HG03558 (cell line): ENCODE data around the gene IL22RA2.
"Not testable (repeated sequence)": the region's sequence is repeated elsewhere in the genome, so short reads cannot be mapped to it uniquely, and the experiment has no call there.

ENCODE experiments used
- ATAC-seq: cut with Tn5 transposase; IDR thresholded peaks from one replicate; pipeline ENCODE4 v1.9.1; 2021; ENCODE audit warnings: moderate number of reproducible peaks; ENCODE audit not compliant: unreplicated experiment; ENCODE audit errors: extremely low read depth

The IL22RA2 gene

DNA sequence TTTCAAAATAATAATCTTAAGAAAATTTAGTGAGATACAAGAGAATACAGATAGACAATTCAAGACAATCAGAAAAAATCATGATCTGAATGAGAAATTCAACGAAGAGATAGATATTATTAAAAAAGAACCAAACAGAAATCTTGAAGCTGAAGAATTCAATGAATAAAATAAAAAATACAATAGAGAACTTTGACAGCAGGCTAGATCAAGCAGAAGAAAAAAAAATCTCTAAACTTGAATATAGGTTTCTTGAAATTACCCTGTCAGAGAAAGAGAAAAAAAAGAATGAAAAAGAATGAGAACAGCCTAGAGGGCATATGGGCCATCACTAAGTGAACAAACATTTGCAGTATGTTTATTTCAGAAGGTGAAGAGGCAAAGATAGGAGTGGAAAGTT is 39.0 kb downstream of the IL22RA2 start:
- no peak for ATAC-seq

DNA sequence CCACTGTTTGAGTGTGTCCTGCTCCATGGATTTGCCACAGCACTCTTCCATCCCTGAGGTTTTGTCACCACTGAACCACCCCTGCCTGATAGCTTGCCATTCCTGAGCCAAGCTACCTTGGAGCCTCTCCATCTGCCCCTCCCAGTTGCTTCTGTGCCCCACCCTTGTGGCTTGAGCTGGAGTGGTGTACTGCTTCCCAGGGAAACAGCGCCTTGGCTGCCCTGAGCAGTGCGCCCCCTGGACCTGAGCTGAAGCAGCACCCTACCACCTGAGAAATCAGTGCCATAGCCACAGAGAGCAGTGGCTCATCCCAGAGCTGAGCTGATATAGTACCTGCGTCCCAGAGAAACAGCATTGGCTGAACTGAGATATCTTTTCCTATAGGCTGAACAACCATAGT is 40.3 kb downstream of the IL22RA2 start:
- no peak for ATAC-seq

DNA sequence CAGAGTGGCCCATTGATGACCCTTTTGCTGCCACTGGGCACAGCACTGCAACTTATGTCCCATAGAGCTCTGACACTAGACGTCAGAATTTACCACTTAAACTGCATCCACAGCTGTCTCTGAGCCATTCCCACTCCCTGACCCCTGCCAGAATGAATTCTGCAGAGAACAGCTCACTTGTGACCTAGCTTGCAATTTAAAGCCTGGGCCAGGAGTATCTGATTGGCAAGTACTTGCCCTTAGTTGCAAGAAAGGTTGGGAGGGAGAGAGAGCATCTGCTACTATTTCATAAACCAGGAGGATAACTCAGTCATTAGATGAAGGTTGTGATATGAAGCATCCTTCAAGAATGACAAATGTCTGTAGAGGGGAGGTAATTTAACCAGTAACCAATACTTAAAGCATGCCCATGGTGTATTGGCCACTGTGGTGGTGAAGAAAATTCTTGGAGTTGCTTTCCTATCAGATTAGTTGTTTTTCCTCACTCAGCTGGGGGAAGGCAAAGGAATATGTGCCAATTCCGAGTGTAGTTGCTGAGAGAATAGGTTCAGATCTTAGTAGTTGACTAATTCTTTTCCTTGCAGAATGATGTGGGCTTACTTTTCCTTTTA is 46.5 kb downstream of the IL22RA2 start:
- no peak for ATAC-seq

DNA sequence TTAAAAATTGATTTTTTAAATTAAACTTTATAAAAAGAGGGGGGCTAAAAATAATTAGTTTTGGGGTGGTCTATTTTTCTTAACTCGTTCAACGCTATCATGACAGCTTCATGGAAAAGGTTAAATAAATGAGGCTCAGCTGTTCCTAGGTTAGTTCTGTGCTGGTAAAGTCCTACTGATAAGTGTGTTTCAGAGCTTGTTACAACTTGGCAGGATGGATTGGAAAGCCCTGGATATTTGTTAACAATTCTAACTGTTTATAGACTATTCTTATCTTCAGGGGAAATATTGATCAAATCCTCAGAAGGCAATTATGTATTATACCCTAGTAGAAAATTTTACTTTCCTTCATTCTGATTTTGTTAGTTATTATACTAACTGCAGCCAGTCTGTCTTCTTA is 50.4 kb downstream of the IL22RA2 start:
- no peak for ATAC-seq

DNA sequence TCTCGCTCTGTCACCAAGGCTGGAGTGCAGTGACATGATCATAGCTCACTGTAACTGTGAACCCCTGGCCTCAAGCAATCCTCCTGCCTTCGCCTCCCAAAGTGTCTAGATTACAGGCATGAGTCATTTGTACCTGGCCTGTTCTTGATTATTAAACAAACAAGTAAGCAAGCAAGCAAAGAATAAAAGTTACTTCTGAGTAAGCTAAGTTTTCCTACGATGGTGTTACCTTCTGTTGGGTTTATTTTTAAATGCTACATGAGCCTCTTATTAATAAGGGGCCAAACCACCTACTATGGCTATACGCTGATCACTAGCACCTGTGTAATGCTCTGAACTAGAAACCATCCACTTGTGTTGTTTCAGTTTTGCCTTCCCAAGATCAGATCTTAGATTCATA is 50.8 kb downstream of the IL22RA2 start:
- no peak for ATAC-seq

DNA sequence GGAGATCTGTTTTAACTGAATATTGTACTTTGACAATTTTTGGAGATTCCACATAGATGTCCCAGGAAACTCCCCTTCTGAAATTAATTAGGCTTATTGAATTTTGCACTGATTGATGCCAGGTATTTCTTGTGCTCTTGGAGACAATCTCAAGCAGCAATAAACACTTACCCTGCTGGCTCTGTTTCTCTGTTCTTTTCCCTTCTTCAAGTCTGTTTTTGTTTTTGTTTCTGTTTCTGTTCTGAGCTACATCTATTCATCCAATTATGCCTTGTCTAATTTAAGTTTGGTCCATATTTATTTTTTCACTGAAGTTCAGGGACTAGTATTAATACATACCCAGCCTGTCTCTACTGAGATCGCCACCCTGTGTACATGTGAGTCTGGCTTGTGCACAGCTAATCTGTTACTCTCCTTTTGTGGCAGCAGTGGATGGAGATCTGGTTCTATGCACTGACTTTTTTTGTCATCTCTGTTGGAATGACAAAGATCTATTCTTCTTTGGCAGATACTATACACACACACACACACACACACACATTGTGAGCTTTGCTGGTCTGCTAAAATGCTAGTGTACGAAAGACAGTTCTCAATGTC is 51.9 kb downstream of the IL22RA2 start:
- no peak for ATAC-seq

DNA sequence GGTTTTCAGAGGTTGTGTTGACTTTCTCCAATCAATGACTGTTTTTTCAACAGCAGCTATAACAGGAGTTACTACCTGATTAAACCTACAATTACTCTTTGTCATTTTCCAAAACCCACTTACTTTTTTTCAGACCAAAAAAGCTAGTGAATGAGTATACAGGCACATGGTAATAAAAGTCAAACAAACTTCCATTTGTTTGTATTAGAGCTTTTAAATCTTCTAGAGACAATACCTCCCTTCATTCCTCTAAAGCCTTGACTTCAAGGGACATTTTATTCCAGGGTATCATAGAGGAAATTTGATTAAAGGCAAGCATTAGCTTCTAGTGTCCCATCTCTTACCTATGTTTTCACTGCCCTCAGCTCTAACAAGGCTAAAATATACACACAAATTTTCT is 52.7 kb downstream of the IL22RA2 start:
- no peak for ATAC-seq

DNA sequence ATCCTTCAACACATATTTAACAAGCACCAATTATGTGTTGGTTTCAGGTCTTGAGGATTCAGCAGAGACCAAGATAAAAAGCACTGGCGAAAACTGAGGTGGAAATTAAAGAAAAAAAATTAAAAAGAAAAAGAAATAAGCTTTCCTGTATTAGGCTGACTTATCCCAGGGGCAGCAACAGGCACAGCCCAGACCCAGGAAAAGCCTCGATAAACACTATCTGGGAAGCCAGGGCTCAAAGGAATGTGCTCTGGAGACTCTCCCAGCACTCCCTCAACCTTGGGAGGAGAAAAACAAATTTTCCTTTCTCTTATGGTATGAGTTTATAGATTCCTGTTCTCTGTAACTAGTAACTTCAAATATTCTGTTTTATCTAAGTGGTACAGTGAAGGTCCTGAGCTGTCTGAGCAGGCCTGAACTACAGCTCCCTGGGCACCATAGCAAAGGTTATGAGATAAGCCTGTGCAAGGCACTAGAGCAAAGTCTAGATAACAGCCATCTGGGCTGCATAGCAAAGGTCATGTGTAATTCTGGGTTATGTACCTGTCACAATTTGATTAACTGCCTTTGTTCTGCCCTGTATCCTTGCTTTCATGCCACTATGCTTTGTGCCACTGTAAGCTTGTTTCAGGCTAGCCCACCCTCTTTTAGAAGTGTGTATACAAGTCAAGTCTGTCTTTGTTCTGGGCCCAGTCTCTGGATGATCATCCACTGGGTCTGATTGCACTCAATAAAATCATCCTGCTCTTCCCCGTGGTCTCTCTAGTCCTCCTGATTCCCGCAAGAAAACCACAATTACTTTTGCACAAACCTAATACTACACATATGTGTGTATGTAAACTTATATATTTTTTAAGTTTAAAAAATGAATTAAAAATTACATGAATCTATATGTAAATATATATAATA is 54.0 kb downstream of the IL22RA2 start:
- no peak for ATAC-seq

DNA sequence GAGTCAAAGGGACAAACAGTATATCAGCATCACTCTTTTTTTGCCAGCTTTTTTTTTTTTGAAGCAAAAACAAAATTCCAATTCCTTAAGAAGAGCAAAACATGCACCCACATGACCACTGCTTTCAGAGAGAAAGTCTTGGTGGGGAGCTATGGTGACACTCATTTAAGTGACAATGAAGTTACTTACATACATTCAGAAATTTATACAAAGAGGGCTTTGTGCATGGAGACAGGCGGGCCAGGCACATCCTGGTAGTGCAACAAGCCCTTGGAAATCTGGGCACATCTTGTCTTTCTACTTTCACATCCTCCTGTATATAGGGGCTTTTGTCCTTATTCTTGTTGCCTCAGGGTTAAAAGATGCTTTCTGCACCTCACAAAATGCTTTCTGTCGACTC is 55.9 kb downstream of the IL22RA2 start:
- no peak for ATAC-seq

DNA sequence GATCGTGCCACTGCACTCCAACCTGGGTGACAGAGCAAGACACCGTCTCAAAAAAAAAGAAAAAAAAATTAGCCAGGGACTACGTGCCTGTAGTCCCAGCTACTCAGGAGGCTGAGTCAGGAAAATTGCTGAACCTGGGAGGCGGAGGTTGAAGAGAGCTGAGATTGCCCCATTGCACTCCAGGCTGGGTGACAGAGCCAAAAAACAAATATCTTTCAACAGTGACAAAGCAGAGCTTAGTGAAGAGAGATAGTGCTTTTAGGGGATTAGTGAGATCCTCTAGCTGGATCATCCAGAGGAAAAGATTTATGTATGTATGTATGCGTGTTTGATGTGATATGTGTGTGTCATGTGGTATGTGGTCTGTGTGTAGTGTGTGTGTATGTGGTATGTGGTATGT is 56.6 kb downstream of the IL22RA2 start:
- no peak for ATAC-seq

DNA sequence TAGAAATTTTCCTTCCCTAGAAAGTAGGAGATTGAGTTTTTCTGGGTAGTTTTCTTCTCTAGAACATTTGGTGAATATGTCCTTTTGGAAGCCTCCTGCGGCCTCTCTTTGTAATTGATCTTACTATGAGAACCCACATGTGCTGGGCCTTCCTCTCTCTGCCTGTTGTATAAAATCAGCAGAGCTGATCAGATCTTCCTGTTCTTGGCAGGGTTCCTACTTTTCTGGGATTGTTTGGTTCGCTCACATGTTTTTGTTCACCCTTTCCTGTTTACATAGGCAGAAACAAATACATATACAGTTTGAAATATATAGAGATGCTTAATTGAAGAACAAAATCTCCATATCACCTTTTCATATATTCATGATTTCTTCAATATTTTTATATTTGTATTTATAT is 57.8 kb downstream of the IL22RA2 start:
- ATAC-seq, result no peak

DNA sequence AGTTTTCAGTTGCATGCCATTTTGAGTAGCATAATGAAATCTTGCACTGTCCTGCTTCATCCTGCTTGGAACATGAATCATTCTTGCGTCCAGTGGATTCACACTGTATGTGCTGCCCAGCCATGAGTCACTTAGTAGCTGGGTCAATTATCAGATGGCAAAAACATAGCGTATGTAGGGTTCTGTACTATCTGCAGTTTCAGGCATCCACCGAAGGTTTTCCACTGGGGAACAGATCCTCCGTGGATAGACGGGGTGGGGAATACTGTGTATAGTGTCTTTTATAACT is 61.4 kb downstream of the IL22RA2 start:
- no peak for ATAC-seq

DNA sequence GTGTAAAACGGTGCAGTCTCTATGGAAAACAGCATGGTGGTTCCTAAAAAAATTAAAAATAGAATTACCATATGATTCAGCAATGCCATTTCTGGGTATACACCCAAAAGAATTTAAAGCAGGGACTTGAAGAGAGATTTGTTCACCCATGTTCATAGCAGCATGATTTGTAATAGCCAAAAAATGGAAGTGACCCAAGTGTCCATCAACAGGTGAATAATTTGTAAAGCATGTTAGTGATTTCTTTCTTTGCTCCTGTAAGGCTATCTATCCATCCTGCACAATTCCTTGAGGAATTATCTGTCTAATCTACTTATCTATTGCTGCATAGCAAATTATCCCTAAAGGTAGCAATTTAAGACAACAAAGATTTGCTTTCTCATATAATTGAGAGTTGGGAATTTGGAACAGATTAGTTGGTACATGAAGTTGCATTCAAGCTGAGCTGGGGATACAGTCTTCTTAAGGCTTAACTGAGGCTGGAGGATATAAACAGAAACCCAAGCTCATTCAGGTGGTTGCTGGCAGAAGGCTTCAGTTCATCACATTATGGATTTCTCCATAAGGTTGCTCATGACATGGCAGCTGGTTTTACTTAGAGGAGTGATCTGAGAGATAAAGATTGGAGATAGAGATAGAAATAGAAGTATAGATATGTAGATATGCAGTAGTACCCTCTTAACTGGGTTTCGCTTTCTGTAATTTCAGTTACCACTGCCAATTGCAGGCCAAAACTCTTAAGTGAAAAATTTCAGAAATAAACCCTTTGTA is 62.0 kb downstream of the IL22RA2 start:
- no peak for ATAC-seq

DNA sequence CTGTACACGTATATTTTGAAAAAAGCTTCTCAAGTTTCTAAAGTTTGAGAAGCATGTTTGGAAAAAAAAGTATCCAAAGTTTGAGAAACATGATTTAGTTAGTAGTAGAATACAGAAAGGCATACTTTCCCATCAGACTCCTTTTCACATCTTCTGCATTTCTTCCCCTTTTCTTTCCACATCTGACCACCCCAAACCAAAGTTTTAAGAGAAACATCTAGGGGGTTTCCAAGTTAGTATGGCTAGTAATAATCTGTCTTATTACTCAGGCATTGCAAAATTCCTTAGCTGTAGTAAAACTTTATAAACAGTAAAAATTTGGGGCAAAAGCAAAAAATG is 65.7 kb downstream of the IL22RA2 start:
- ATAC-seq, result no peak

DNA sequence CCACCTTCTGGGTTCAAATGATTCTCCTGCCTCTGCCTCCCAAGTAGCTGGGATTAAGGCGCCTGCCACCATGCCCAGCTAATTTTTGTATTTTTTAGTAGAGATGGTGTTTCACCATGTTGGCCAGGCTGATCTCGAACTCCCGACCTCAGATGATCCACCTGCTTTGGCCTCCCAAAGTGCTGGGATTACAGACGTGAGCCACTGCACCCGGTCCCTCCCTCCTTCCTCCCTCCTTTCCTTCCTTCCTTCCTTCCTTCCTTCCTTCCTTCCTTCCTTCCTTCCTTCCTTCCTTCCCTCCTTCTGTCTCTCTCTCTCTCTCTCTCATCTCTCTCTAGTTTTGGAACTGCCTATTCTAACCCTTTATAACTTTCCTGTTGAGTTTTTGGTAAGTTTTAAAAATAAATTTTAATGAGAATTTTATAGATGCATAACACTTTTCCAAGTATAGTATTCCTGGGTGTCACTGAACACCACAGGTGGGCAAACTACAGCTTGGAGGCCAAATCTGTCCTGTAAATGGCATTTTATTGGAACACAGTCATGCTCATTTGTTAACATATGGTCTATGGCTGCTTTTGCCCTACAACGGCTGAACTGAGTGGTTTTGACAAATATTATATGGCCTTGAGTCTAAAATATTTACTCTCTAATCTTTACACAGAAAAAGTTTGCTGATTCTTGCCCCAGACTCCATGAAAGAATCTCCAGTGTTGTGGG is 66.2 kb downstream of the IL22RA2 start:
- ATAC-seq, result not testable (repeated sequence)

DNA sequence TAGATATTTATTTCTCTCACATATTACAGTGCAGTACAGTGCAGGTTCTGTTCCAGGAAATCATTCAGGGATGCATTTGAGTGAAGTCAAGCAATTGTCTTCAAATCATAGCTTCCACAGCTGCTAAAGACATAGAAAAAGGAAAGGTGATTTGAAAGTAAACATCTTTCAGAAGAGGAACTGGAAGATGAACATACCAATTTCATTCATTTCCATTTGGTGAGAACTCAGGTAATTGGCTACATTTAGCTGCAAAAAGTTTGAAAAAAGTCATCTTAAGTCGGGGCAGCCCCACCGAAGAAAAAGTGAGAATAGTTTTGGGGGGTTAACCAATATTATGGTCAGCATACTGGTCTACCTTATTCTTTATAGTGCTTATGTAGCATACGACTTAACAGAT is 67.3 kb downstream of the IL22RA2 start:
- ATAC-seq, result no peak

DNA sequence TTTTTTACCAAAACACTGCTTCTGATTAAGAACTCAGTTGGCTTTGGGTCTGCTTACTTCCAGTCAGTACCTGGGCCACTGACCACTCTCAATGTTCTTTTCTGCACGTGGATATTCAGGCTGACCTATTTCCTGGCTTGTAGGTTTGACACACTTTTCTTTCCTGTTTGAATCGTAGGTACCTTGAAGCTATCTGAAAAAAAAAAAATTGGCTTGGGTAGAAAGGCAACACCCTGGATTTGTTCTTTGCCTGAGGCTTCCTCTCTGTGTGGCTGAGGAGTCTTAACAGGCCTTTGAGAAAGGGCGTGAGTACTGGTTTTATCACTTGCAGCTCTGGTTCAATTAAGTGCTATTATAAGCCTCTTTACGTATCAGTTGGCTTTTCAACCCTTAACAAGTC is 68.1 kb downstream of the IL22RA2 start:
- ATAC-seq, result no peak

DNA sequence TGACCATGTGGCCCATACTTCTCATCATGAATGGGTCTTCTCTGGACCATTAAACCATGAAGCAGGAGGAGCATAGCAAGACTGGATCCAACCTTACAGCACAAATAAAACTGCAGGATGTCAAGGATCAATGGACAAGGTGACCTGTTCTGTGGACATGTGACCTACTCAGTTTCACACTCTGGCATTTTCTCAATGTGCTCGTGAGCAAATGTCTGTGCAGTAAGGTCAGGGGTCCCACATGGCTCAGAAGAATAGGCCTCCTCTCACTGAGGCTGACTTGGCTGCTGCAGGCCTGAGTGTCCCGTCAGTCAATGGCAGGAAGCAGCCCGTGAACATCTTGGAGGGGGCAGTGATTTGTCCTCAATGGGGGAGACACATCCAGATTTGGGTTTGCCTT is 68.5 kb downstream of the IL22RA2 start:
- no peak for ATAC-seq

DNA sequence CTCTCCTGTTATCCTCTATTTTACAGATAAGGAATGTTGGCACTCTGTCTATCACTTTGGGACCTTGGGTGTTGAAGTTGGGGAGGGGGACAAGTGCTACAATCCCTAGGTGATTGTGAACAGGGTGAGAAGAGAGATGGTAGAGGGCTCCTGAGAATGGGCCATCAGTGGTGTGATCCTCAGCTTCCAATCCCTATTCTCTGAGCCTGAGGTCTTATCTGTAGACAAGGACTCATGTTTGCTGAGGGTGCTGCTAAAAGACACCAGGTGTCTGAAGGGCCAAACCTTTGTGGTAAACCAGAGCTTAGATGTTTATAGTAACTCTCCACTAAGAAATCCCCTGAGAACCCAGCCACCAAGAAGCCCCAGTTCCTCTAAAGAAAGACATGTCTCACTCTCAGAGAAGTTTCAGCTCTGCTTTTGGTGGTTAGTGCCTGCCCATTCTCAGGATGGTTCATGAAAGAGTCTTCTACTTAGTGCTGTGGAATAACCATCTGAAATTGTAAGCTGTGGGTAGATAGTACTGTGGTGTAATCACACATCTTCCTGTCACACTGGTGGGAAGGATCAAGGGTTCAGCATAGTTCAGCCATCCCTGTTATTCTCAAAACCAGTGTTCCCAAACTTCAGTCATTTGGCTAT is 70.5 kb downstream of the IL22RA2 start:
- ATAC-seq, result peak; percentile 71
